ENCODE data around the gene PEMT.

DNA sequence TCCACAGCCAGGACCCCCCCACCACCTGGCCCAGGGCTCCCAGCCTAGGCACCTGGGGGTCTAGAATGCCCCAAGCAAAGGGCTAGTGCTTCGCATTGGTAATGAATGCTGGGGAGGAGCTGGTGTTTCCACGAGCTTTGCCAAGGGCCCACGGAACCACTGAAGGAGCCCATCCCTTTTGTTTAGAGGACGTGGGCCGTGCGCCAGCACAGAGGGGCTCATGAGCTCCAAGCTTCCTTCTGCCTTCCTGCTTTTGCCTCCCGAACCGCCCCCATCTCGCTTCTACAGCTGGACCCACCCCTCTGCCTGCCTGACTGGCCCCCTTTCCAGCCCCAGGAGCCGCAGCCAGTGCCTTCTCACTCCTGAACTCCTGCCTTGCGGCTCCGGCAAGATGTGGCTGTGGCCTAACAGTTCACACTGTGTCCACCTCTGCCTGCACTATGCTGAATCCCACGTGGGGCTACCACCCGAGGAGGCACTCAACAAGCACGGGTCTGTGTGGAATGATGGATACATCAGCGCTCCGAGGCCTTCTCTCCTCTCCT is 63.5 kb downstream of the PEMT start:
- TF ChIP-seq, protein P1, sequence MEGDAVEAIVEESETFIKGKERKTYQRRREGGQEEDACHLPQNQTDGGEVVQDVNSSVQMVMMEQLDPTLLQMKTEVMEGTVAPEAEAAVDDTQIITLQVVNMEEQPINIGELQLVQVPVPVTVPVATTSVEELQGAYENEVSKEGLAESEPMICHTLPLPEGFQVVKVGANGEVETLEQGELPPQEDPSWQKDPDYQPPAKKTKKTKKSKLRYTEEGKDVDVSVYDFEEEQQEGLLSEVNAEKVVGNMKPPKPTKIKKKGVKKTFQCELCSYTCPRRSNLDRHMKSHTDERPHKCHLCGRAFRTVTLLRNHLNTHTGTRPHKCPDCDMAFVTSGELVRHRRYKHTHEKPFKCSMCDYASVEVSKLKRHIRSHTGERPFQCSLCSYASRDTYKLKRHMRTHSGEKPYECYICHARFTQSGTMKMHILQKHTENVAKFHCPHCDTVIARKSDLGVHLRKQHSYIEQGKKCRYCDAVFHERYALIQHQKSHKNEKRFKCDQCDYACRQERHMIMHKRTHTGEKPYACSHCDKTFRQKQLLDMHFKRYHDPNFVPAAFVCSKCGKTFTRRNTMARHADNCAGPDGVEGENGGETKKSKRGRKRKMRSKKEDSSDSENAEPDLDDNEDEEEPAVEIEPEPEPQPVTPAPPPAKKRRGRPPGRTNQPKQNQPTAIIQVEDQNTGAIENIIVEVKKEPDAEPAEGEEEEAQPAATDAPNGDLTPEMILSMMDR (IDR thresholded peaks at IDR 0.05): no peak
- TF ChIP-seq POLR2AphosphoS5 (IDR thresholded peaks at IDR 0.05): no peak

Data from esophagus muscularis mucosa (tissue), 3 donors.